Muscle of leg (tissue), 11 donors: Measurements from ENCODE around the gene ERC1. TPM values are rescaled to one million over a fixed set of nuclear protein-coding genes. Genes with fewer than 3 reads are reported as not detected.
A peak's percentile ranks its signal among the peaks of the same experiment; 100 is the strongest.
"Not testable (repeated sequence)": the region's sequence is repeated elsewhere in the genome, so short reads cannot be mapped to it uniquely, and the experiment has no call there.

ENCODE experiments used
- DNase-seq: peaks from one replicate; pipeline ENCODE4 v3.0.0; 2013
- H3K27ac ChIP-seq: one replicate; pipeline ENCODE4 v1.5.1; 2013; ENCODE audit warnings: mild to moderate bottlenecking, low read length, control low read depth
- H3K27me3 ChIP-seq: one replicate; pipeline ENCODE4 v1.6.1; 2013; ENCODE audit warnings: low read length; ENCODE audit not compliant: control insufficient read depth, insufficient read depth
- H3K36me3 ChIP-seq: one replicate; pipeline ENCODE4 v1.6.1; 2013; ENCODE audit warnings: low read length; ENCODE audit not compliant: control insufficient read depth, insufficient read depth
- H3K4me1 ChIP-seq: one replicate; pipeline ENCODE4 v1.6.1; 2013; ENCODE audit warnings: low read length; ENCODE audit not compliant: control insufficient read depth, insufficient read depth
- H3K4me3 ChIP-seq: one replicate; pipeline ENCODE4 v1.5.1; 2013; ENCODE audit warnings: low read length, control low read depth
- H3K9me3 ChIP-seq: replicated peaks from 2 replicates; pipeline ENCODE4 v1.6.1; 2013; ENCODE audit warnings: low read depth, low read length; ENCODE audit not compliant: control insufficient read depth
- WGBS: methylation state at CpG from one replicate; pipeline ENCODE4 v1.1.5; 2013; ENCODE audit warnings: missing lambda C conversion rate; ENCODE audit not compliant: insufficient coverage; 5-methylcytosine and 5-hydroxymethylcytosine counted together
- polyA plus RNA-seq, 8 donors: library from polyadenylated mRNA; unstranded; fragments of 120-200 nt; gene quantifications; one replicate each; pipeline versions ENCODE4 v1.2.1 to v1.2.3, GENCODE V29; 2013; ENCODE audit warnings: inconsistent platforms in 1 of 8, low replicate concordance in 1 of 8; ENCODE audit not compliant: insufficient read length in 8 of 8, insufficient read depth in 1 of 8
- total RNA-seq: library from RNA; stranded (reverse); fragments of 120-200 nt; gene quantifications from one replicate; pipeline ENCODE4 v1.2.4, GENCODE V29; 2013

ERC1 gene
- total and polyA plus RNA-seq, 9 donors, result 15.8 to 32.5 (median 25.1) TPM

- H3K9me3 ChIP-seq, result no peaks in the 10 kb centered on the region
- H3K4me1 ChIP-seq, result peaks cover 3% of the 10 kb centered on the region
- no peak overlapping the region for H3K4me3 ChIP-seq
- DNase-seq, result peak; percentile 54
- H3K27ac ChIP-seq, result no peak overlapping the region
- no peaks in the 10 kb centered on the region for H3K27me3 ChIP-seq
- no peaks in the 10 kb centered on the region for H3K36me3 ChIP-seq
- WGBS, result 73% methylated on average over 3 of the region's 8 CpGs
Measured at GRCh38 chr12:1047898-1048660, 57.1 kb downstream of the ERC1 start.

- WGBS, result 59% methylated on average over 3 of the region's 4 CpGs
- H3K27me3 ChIP-seq, result no peaks in the 10 kb centered on the region
- no peak overlapping the region for H3K27ac ChIP-seq
- no peaks in the 10 kb centered on the region for H3K36me3 ChIP-seq
- peaks cover 3% of the 10 kb centered on the region for H3K4me1 ChIP-seq
- H3K9me3 ChIP-seq, result no peaks in the 10 kb centered on the region
- DNase-seq, result no peak
- H3K4me3 ChIP-seq, result no peak overlapping the region
Measured at GRCh38 chr12:1050059-1050707, 59.2 kb downstream of the ERC1 start.

- H3K36me3 ChIP-seq, H3K9me3 ChIP-seq, DNase-seq, H3K4me3 ChIP-seq, H3K27ac ChIP-seq, H3K27me3 ChIP-seq, H3K4me1 ChIP-seq: not testable (repeated sequence)
- no CpG with 5 or more reads among the region's 8 CpGs for WGBS
Measured at GRCh38 chr12:1051672-1052071, 60.6 kb downstream of the ERC1 start.

- Histone ChIP-seq H3K4me1 (no peaks in the 10 kb centered on the region), H3K27ac (no peak overlapping the region), H3K4me3 (no peak overlapping the region), H3K27me3 (no peaks in the 10 kb centered on the region), H3K36me3 (no peaks in the 10 kb centered on the region), H3K9me3 (peaks cover under 1% of the 10 kb centered on the region)
- DNase-seq, result no peak
Measured at GRCh38 chr12:1053690-1054089, 62.7 kb downstream of the ERC1 start.

- Histone ChIP-seq H3K9me3 (peaks cover 5% of the 10 kb centered on the region), H3K4me3 (no peak overlapping the region), H3K36me3 (no peaks in the 10 kb centered on the region), H3K27ac (no peak overlapping the region), H3K27me3 (no peaks in the 10 kb centered on the region), H3K4me1 (no peaks in the 10 kb centered on the region)
- DNase-seq, result no peak
- WGBS, result no CpG with 5 or more reads among the region's 6 CpGs
Measured at GRCh38 chr12:1054117-1054870, 63.3 kb downstream of the ERC1 start.

GRCh38 chr12:1056390-1056789, 65.4 kb downstream of the ERC1 start:
- WGBS, result 77% methylated on average over 3 of the region's 4 CpGs
- DNase-seq, result no peak
- H3K4me3 ChIP-seq, result no peak overlapping the region
- no peaks in the 10 kb centered on the region for H3K36me3 ChIP-seq
- no peak overlapping the region for H3K27ac ChIP-seq
- no peaks in the 10 kb centered on the region for H3K27me3 ChIP-seq
- H3K9me3 ChIP-seq, result peaks cover 9% of the 10 kb centered on the region
- H3K4me1 ChIP-seq, result no peaks in the 10 kb centered on the region

GRCh38 chr12:1058423-1058822, 67.4 kb downstream of the ERC1 start:
- Histone ChIP-seq H3K27ac (no peak overlapping the region), H3K36me3 (no peaks in the 10 kb centered on the region), H3K9me3 (peaks cover 17% of the 10 kb centered on the region), H3K4me1 (no peaks in the 10 kb centered on the region), H3K4me3 (no peak overlapping the region), H3K27me3 (no peaks in the 10 kb centered on the region)
- WGBS, result no CpG with 5 or more reads among the region's 2 CpGs
- no peak for DNase-seq

GRCh38 chr12:1059162-1059561, 68.1 kb downstream of the ERC1 start:
- Histone ChIP-seq H3K9me3 (peaks cover 20% of the 10 kb centered on the region), H3K4me1 (no peaks in the 10 kb centered on the region), H3K4me3 (no peak overlapping the region), H3K27me3 (no peaks in the 10 kb centered on the region), H3K36me3 (no peaks in the 10 kb centered on the region), H3K27ac (no peak overlapping the region)
- DNase-seq, result no peak

- H3K4me3 ChIP-seq, result no peak overlapping the region
- H3K27ac ChIP-seq, result no peak overlapping the region
- no peaks in the 10 kb centered on the region for H3K36me3 ChIP-seq
- WGBS, result no CpG with 5 or more reads among the region's 1 CpG
- DNase-seq, result no peak
- peaks cover 25% of the 10 kb centered on the region for H3K9me3 ChIP-seq
- H3K27me3 ChIP-seq, result no peaks in the 10 kb centered on the region
- no peaks in the 10 kb centered on the region for H3K4me1 ChIP-seq
Measured at GRCh38 chr12:1063852-1064251, 72.8 kb downstream of the ERC1 start.

- Histone ChIP-seq H3K4me1 (no peaks in the 10 kb centered on the region), H3K27me3 (no peaks in the 10 kb centered on the region), H3K36me3 (no peaks in the 10 kb centered on the region), H3K27ac (no peak overlapping the region), H3K4me3 (no peak overlapping the region), H3K9me3 (peaks cover 22% of the 10 kb centered on the region)
- WGBS, result no CpG with 5 or more reads among the region's 2 CpGs
- DNase-seq, result no peak
Measured at GRCh38 chr12:1064317-1064716, 73.3 kb downstream of the ERC1 start.
